Fibroblast of lung (primary cell): Measurements from ENCODE around the gene LDLRAD3. TPM values are rescaled to one million over a fixed set of nuclear protein-coding genes. Genes with fewer than 3 reads are reported as not detected.

Source experiments
- DNase-seq, 2 donors: peaks; one replicate each; pipeline versions ENCODE4 v3.0.0 to v3.0.0-alpha.2; 2010; ENCODE audit warnings: low read depth in 2 of 2
- H2AFZ ChIP-seq: 2 replicates; pipeline ENCODE4 v1.5.1; 2012; ENCODE audit warnings: low read length, control low read depth, inconsistent platforms
- H3K27ac ChIP-seq: 2 replicates; pipeline ENCODE4 v1.5.1; 2011; ENCODE audit warnings: low read length, control low read depth; ENCODE audit not compliant: insufficient read depth
- H3K27me3 ChIP-seq: 2 replicates; pipeline ENCODE4 v1.5.1; 2011; ENCODE audit warnings: mild to moderate bottlenecking, low read length; ENCODE audit not compliant: control insufficient read depth, insufficient read depth
- H3K36me3 ChIP-seq: 2 replicates; pipeline ENCODE4 v1.5.1; 2011; ENCODE audit warnings: low read length; ENCODE audit not compliant: control insufficient read depth, insufficient read depth
- H3K4me1 ChIP-seq: 2 replicates; pipeline ENCODE4 v1.5.1; 2011; ENCODE audit warnings: low read length; ENCODE audit not compliant: control insufficient read depth, insufficient read depth; ENCODE audit errors: extremely low read depth
- H3K4me2 ChIP-seq: 2 replicates; pipeline ENCODE4 v1.5.1; 2011; ENCODE audit warnings: low read length, control low read depth; ENCODE audit not compliant: insufficient read depth; ENCODE audit errors: extremely low read depth
- H3K4me3 ChIP-seq, 4 experiments: fragments of 200-600 bp in 1 of 4; sonication (generic) in 1 of 4; replicated peaks in 1 of 4; 2 replicates each; pipeline ENCODE4 v1.5.1; 2011 to 2016; ENCODE audit warnings: low read length in 4 of 4, low read depth in 3 of 4, mild to moderate bottlenecking in 3 of 4, control low read depth in 2 of 4, inconsistent platforms in 1 of 4, mixed read lengths in 1 of 4; ENCODE audit not compliant: insufficient read depth in 1 of 4; ENCODE audit errors: control extremely low read depth in 1 of 4
- H3K79me2 ChIP-seq: 2 replicates; pipeline ENCODE4 v1.5.1; 2012; ENCODE audit warnings: mild to moderate bottlenecking, low read length, inconsistent platforms; ENCODE audit not compliant: control insufficient read depth, insufficient read depth
- H3K9ac ChIP-seq: 2 replicates; pipeline ENCODE4 v1.5.1; 2011; ENCODE audit warnings: mild to moderate bottlenecking, low read length, control low read depth; ENCODE audit not compliant: insufficient read depth
- H3K9me3 ChIP-seq: 2 replicates; pipeline ENCODE4 v1.5.1; 2012; ENCODE audit warnings: low read depth, low read length; ENCODE audit not compliant: control insufficient read depth, insufficient read depth
- H4K20me1 ChIP-seq: 2 replicates; pipeline ENCODE4 v1.5.1; 2011; ENCODE audit warnings: low read length; ENCODE audit not compliant: control insufficient read depth, insufficient read depth; ENCODE audit errors: extremely low read depth
- CTCF ChIP-seq, 2 donors: IDR thresholded peaks in 1 of 2; conservative IDR thresholded peaks in 1 of 2; 1 replicate in 1 of 2; 2 replicates in 1 of 2; pipeline ENCODE4 v1.5.1; 2011 to 2012; ENCODE audit warnings: low read length in 2 of 2, control low read depth in 1 of 2, inconsistent platforms in 1 of 2, low read depth in 1 of 2, mild to moderate bottlenecking in 1 of 2
- EZH2 ChIP-seq: IDR thresholded peaks from 2 replicates; pipeline ENCODE4 v1.5.1; 2012; ENCODE audit warnings: low read length, control low read depth, mild to moderate bottlenecking; ENCODE audit errors: missing control alignments
- polyA plus RNA-seq, 2 donors: library from polyadenylated mRNA; depleted of rRNA in 1 of 2; stranded (reverse) in 1 of 2; unstranded in 1 of 2; fragments of >200 nt; gene quantifications; 2 replicates each; pipeline ENCODE4 v1.2.1, GENCODE V29; 2011 to 2012; ENCODE audit warnings: missing spikeins in 1 of 2
- total RNA-seq: library from RNA; depleted of rRNA; stranded (reverse); fragments of >200 nt; gene quantifications from 2 replicates; pipeline ENCODE4 v1.2.1, GENCODE V29; 2014

Gene LDLRAD3
- total and polyA plus RNA-seq, 2 donors (not counting 1 experiment from before 2014, with no cell fraction given), result 3.8 to 7.8 TPM

GRCh38 chr11:36228689-36229088 lies 284.8 kb downstream of the LDLRAD3 start:
- H3K27ac ChIP-seq, result no peak overlapping the region
- H4K20me1 ChIP-seq, result no peaks in the 10 kb centered on the region
- no peak overlapping the region for H3K4me3 ChIP-seq
- no peaks in the 10 kb centered on the region for H3K79me2 ChIP-seq
- TF ChIP-seq CTCF (conservative IDR thresholded peaks at IDR 0.05 in 1 of 2, IDR thresholded peaks at IDR 0.05 in 1 of 2; ENCODE audit: low read depth in 1 of 2, low read length in 2 of 2) (no peak), EZH2 (no peak)
- no peaks in the 10 kb centered on the region for H3K36me3 ChIP-seq
- H3K27me3 ChIP-seq, result no peaks in the 10 kb centered on the region
- H3K9ac ChIP-seq, result no peak overlapping the region
- no peak for DNase-seq
- H2AFZ ChIP-seq, result no peak overlapping the region
- H3K4me2 ChIP-seq, result no peak overlapping the region
- no peaks in the 10 kb centered on the region for H3K9me3 ChIP-seq
- H3K4me1 ChIP-seq, result peaks cover 2% of the 10 kb centered on the region

GRCh38 chr11:36229091-36229705 lies 285.3 kb downstream of the LDLRAD3 start:
- Histone ChIP-seq H3K27me3 (no peaks in the 10 kb centered on the region), H3K79me2 (no peaks in the 10 kb centered on the region), H3K9me3 (no peaks in the 10 kb centered on the region), H3K4me1 (peaks cover 2% of the 10 kb centered on the region), H2AFZ (no peak overlapping the region), H3K4me2 (no peak overlapping the region), H3K4me3 (no peak overlapping the region), H3K36me3 (no peaks in the 10 kb centered on the region), H3K27ac (no peak overlapping the region), H4K20me1 (no peaks in the 10 kb centered on the region), H3K9ac (no peak overlapping the region)
- TF ChIP-seq EZH2 (no peak), CTCF (conservative IDR thresholded peaks at IDR 0.05 in 1 of 2, IDR thresholded peaks at IDR 0.05 in 1 of 2; ENCODE audit: low read depth in 1 of 2, low read length in 2 of 2) (no peak)
- DNase-seq, result no peak

- no peak overlapping the region for H3K4me3 ChIP-seq
- no peaks in the 10 kb centered on the region for H3K27me3 ChIP-seq
- no peak overlapping the region for H2AFZ ChIP-seq
Measured at GRCh38 chr11:36230779-36231699, 287.2 kb downstream of the LDLRAD3 start.

More at GRCh38 chr11:36230779-36231699, 287.2 kb downstream of the LDLRAD3 start:
- Histone ChIP-seq H4K20me1 (no peaks in the 10 kb centered on the region), H3K4me1 (peaks cover 2% of the 10 kb centered on the region), H3K4me2 (peak overlapping the region; percentile 48), H3K9me3 (no peaks in the 10 kb centered on the region), H3K27ac (no peak overlapping the region), H3K9ac (no peak overlapping the region), H3K79me2 (no peaks in the 10 kb centered on the region), H3K36me3 (no peaks in the 10 kb centered on the region)
- peak; percentile 77 for DNase-seq
- TF ChIP-seq EZH2 (no peak), CTCF (conservative IDR thresholded peaks at IDR 0.05 in 1 of 2, IDR thresholded peaks at IDR 0.05 in 1 of 2; ENCODE audit: low read depth in 1 of 2, low read length in 2 of 2) (no peak)
